GM20000 (cell line): ENCODE data around the gene SGCD.

Experiments used
- DNase-seq: peaks from one replicate; pipeline ENCODE4 v3.0.0; 2012; ENCODE audit warnings: low spot score
- CTCF ChIP-seq: IDR thresholded peaks from 2 replicates; pipeline ENCODE4 v1.5.1; 2012; ENCODE audit warnings: mild to moderate bottlenecking, control low read depth; ENCODE audit errors: extremely low read depth, missing control alignments

SGCD gene

GRCh38 chr5:156693113-156693512, 366.1 kb downstream of the SGCD start:
- TF ChIP-seq CTCF = no peak

GRCh38 chr5:156694598-156694997, 367.6 kb downstream of the SGCD start:
- no peak for TF ChIP-seq CTCF
- DNase-seq = no peak

More at GRCh38 chr5:156693113-156693512, 366.1 kb downstream of the SGCD start:
- DNase-seq = no peak

GRCh38 chr5:156695774-156696173, 368.8 kb downstream of the SGCD start:
- no peak for TF ChIP-seq CTCF
- no peak for DNase-seq

GRCh38 chr5:156698323-156698722, 371.4 kb downstream of the SGCD start:
- TF ChIP-seq CTCF = no peak
- no peak for DNase-seq

- DNase-seq = no peak
- TF ChIP-seq CTCF = no peak
These were observed 372.2 kb downstream of the SGCD start for GRCh38 chr5:156699147-156699546.

- no peak for DNase-seq
- TF ChIP-seq CTCF = no peak
These were observed 377.2 kb downstream of the SGCD start for GRCh38 chr5:156704139-156704538.

- DNase-seq = no peak
These were observed 379.7 kb downstream of the SGCD start for GRCh38 chr5:156706631-156707030.

More at GRCh38 chr5:156706631-156707030, 379.7 kb downstream of the SGCD start:
- TF ChIP-seq CTCF = no peak
